Spleen (tissue), 11 donors: Measurements from ENCODE around the gene MAN1C1. TPM values are rescaled to one million over a fixed set of nuclear protein-coding genes. Genes with fewer than 3 reads are reported as not detected.

Source experiments
- DNase-seq: peaks from one replicate; pipeline ENCODE4 v3.0.0-alpha.2; 2020
- H3K27ac ChIP-seq, 8 donors: fragments of 200-600 bp; sonication (generic) in 7 of 8; 1 replicate in 4 of 8; 2 replicates in 4 of 8; pipeline versions ENCODE4 v1.5.0 to v1.8.0; 2016 to 2021; ENCODE audit warnings: inconsistent platforms in 4 of 8, mild to moderate bottlenecking in 4 of 8, moderate library complexity in 1 of 8
- H3K27me3 ChIP-seq, 7 donors: fragments of 200-600 bp; sonication (generic) in 6 of 7; replicated peaks in 1 of 7; 1 replicate in 4 of 7; 2 replicates in 3 of 7; pipeline versions ENCODE4 v1.5.0 to v1.8.0; 2016 to 2021; ENCODE audit warnings: inconsistent platforms in 3 of 7, mild to moderate bottlenecking in 1 of 7
- H3K36me3 ChIP-seq, 6 donors: fragments of 200-600 bp; sonication (generic) in 5 of 6; 1 replicate in 4 of 6; 2 replicates in 2 of 6; pipeline versions ENCODE4 v1.5.0 to v1.8.0; 2016 to 2021; ENCODE audit warnings: inconsistent platforms in 2 of 6
- H3K4me1 ChIP-seq, 6 donors: fragments of 200-600 bp; sonication (generic) in 5 of 6; 1 replicate in 3 of 6; 2 replicates in 3 of 6; pipeline versions ENCODE4 v1.5.0 to v1.8.0; 2016 to 2021; ENCODE audit warnings: inconsistent platforms in 3 of 6
- H3K4me3 ChIP-seq, 8 donors: fragments of 200-600 bp; sonication (generic) in 7 of 8; 1 replicate in 4 of 8; 2 replicates in 4 of 8; pipeline versions ENCODE4 v1.5.0 to v1.8.0; 2016 to 2021; ENCODE audit warnings: inconsistent platforms in 4 of 8, mild to moderate bottlenecking in 4 of 8, moderate library complexity in 2 of 8
- H3K9me3 ChIP-seq, 8 donors: fragments of 200-600 bp; sonication (generic) in 7 of 8; 1 replicate in 4 of 8; 2 replicates in 4 of 8; pipeline versions ENCODE4 v1.5.0 to v1.8.0; 2016 to 2021; ENCODE audit warnings: inconsistent platforms in 4 of 8
- CTCF ChIP-seq, 11 experiments: fragments of 200-600 bp in 7 of 11; fragments of 450-650 bp in 4 of 11; sonication (generic) in 4 of 11; IDR thresholded peaks in 8 of 11; conservative IDR thresholded peaks in 3 of 11; 1 replicate in 7 of 11; 2 replicates in 4 of 11; pipeline versions ENCODE4 v1.4.0 to v1.8.0; 2016 to 2021; ENCODE audit warnings: antibody characterized with exemption in 11 of 11, inconsistent platforms in 4 of 11, mild to moderate bottlenecking in 1 of 11
- POLR2A ChIP-seq, 3 donors: fragments of 450-650 bp; IDR thresholded peaks; one replicate each; pipeline ENCODE4 v1.5.1; 2017; ENCODE audit warnings: antibody characterized with exemption in 3 of 3, mild to moderate bottlenecking in 1 of 3
- POLR2AphosphoS5 ChIP-seq, 3 donors: sonication (generic); formaldehyde crosslinking; IDR thresholded peaks; one replicate each; pipeline ENCODE4 v1.5.1; 2017; ENCODE audit warnings: antibody characterized with exemption in 3 of 3
- WGBS, 5 donors: extraction: QIAGEN DNeasy Blood & Tissue Kit in 3 of 5; methylation state at CpG; one replicate each; pipeline versions ENCODE4 v1.1.5 to v1.1.7; 2013 to 2018; 5-methylcytosine and 5-hydroxymethylcytosine counted together
- intact Hi-C: fragments of 100-400 bp; cut with DNase I; formaldehyde crosslinking; loops from one replicate; pipeline ENCODE4 v1.15.0; 2023; ENCODE audit warnings: low total_unique reads
- polyA plus RNA-seq, 3 donors: library from polyadenylated mRNA; stranded (reverse); fragments of 200-250 nt; gene quantifications; one replicate each; pipeline ENCODE4 v1.2.1, GENCODE V29; 2013
- total RNA-seq, 7 donors: library from RNA; depleted of rRNA in 3 of 7; stranded (reverse); fragments of >200 nt in 3 of 7; fragmentation: NEBNext Ultra II Directional in 4 of 7; extraction: Animal tissue kit (Norgen Biotek cat#: 25700) in 4 of 7; gene quantifications; one replicate each; pipeline versions ENCODE4 v1.1.0 to v1.2.1, GENCODE V29; 2016 to 2021
- donor health status: healthy with polysubstance abuse.
- donor health status: DM: no; HTN: no; CAD: no; lungs with moderate emphysema.
- donor health status: DM: no; HTN: no; CAD: no.
- donor health status: Bipolar disorder and iron deficiency.
- donor health status: healthy.
- donor health status: DM: no; HTN: no; CAD: no.
- donor health status: DM: yes; HTN: yes; CAD: no.

The MAN1C1 gene
- total and polyA plus RNA-seq, 10 donors: 4.6 to 54.3 (median 41.1) TPM

DNA sequence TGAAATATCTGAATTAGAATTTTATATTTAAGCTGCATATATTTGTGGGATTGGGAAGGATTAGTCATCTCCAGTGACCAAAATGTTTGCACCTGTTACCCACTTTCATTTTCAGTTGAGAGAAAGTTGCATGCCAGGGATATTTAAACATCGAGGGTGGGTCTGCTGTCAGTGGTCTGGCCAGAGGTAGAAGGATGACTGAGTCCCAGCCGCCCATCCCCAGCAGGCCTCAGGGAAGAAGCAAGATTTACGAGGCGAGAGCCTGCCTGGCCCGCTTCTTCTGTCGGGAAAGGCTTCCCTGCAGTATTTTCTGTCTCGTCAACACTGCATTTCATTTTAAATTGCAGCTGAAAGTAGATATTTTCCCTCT lies 1.4 kb upstream of the MAN1C1 start:
- no peak overlapping the region for H3K4me3 ChIP-seq
- peak overlapping the region in 5 of 8 donors; percentile 71 to 91 (median 83) for H3K27ac ChIP-seq
- H3K4me1 ChIP-seq: peaks cover 17 to 68% (median 51%) of the 10 kb centered on the region in 6 donors
- no peak for DNase-seq
- H3K27me3 ChIP-seq: peaks cover 0 to 21% (median 0%) of the 10 kb centered on the region in 7 donors
- 65 to 76% (median 71%) methylated on average over 7 of the region's 7 CpGs for WGBS, 5 donors
- no peaks in the 10 kb centered on the region for H3K9me3 ChIP-seq
- intact Hi-C loops: no loop called here
- H3K36me3 ChIP-seq: no peaks in the 10 kb centered on the region
- TF ChIP-seq POLR2A (IDR thresholded peaks at IDR 0.05): no peak
- TF ChIP-seq POLR2AphosphoS5 (IDR thresholded peaks at IDR 0.05): no peak

DNA sequence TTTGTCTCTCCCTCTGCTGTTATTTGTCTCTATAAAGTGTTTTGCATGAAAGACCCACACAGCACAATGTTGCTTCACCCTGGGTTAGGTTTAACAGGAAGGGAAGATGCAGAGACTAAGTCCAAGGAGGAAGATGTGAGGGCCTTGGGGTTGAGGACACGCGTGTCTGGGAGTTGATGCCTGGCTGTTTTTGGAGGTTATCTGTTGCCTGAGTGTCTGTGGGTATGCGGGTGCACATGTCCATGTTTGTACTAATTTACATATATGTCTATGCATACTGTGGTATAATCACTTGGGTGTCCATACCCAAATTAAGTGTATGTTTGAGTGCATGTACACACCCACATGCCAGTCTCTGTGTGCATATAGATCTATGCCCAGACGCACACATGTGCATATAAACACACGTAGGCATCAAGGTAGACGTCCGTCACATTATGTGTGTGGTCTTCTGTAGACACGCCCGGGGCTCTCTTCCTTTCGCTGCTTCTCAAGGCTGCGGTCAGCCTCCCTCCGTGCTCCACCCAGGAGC lies 962 bp upstream of the MAN1C1 start:
- no peak for DNase-seq

DNA sequence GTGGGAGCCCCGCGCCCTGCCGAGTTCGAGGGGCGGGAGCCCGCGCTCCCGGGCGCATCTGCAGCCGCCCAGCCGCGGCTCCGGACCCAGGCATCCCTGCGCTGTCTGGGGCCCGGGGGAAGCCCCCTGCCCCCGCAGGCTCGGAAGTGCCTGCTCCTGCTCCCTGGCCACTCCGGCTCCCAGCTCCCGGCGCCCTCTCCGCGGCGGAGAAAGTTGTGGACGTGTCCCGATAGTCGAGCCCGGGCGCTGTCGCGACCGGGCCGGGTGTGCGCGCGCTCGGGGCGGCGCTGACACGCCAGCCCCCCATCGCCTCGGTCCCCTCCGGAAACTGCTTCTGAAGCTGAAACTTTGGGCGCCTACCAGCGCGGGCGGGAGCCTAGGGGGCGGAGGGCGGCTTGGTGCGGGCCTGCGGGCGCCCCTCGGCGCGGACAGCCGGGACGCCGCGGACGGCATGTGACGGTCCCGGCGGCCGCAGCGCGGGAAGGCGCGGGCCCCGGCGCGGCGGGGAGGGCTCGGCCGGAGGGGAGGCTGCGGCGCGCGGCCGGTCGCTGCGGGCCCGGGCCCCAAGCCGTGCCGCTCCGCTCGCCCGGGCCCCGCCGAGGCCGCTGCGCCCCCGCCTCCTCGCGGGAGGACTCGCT lies 515 bp downstream of the MAN1C1 start:
- whole genome bisulfite sequencing, 5 donors: 0 to 4% (median 0%) methylated on average over 5 to 94 of the region's 94 CpGs
- Histone ChIP-seq H3K27ac (peak overlapping the region; percentile 48 to 91 (median 78)), H3K4me3 (peak overlapping the region; percentile 58 to 98 (median 91)), H3K9me3 (no peaks in the 10 kb centered on the region), H3K36me3 (no peaks in the 10 kb centered on the region), H3K4me1 (peaks cover 25 to 73% (median 58%) of the 10 kb centered on the region in 6 donors), H3K27me3 (peaks cover 0 to 14% (median 0%) of the 10 kb centered on the region in 7 donors)
- DNase-seq: peak; percentile 86
- intact Hi-C loops: no loop called here
- TF ChIP-seq CTCF (IDR thresholded peaks at IDR 0.05 in 8 of 11, conservative IDR thresholded peaks at IDR 0.05 in 3 of 11) (no peak), POLR2A (IDR thresholded peaks at IDR 0.05) (no peak)

More for the DNA sequence above, 962 bp upstream of the MAN1C1 start:
- TF ChIP-seq CTCF (IDR thresholded peaks at IDR 0.05 in 8 of 11, conservative IDR thresholded peaks at IDR 0.05 in 3 of 11) (no peak), POLR2AphosphoS5 (IDR thresholded peaks at IDR 0.05) (no peak), POLR2A (IDR thresholded peaks at IDR 0.05) (no peak)
- Histone ChIP-seq H3K27ac (peak overlapping the region; percentile 63 to 91 (median 77)), H3K27me3 (peaks cover 0 to 19% (median 0%) of the 10 kb centered on the region in 7 donors), H3K4me3 (peak overlapping the region; percentile 44 to 98 (median 76)), H3K4me1 (peaks cover 17 to 68% (median 51%) of the 10 kb centered on the region in 6 donors), H3K36me3 (no peaks in the 10 kb centered on the region), H3K9me3 (no peaks in the 10 kb centered on the region)
- intact Hi-C loops: no loop called here
- WGBS, 5 donors: 12 to 19% (median 14%) methylated on average over 11 to 12 of the region's 12 CpGs

DNA sequence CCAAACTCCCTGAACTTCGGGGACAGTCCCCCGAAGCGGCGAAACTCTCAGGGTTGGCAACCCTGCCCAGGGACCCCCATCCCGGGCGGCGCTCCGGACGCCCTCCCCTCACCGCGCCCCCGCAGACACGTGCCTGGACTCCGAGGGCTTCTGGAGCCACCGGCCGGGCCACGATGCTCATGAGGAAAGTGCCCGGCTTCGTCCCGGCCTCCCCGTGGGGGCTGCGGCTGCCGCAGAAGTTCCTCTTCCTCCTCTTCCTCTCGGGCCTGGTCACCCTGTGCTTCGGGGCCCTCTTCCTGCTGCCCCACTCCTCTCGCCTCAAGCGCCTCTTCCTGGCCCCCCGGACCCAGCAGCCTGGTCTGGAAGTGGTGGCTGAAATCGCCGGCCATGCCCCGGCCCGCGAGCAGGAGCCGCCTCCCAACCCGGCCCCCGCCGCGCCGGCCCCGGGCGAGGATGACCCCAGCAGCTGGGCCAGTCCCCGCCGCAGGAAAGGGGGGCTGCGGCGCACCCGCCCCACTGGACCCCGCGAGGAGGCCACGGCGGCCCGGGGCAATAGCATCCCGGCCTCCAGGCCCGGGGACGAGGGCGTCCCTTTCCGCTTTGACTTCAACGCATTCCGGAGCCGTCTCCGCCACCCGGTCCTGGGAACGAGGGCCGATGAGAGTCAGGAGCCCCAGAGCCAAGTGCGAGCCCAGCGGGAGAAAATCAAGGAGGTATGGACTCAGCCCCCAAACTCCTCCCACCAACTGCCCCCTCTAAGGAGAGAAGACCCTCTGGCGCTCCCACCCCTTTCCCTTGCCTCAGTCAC lies 1.2 kb downstream of the MAN1C1 start:
- H3K27ac ChIP-seq: peak overlapping the region; percentile 48 to 91 (median 76)
- DNase-seq: peak; percentile 87
- peak overlapping the region; percentile 58 to 98 (median 91) for H3K4me3 ChIP-seq
- intact Hi-C loops: no loop called here
- WGBS, 5 donors: 4 to 20% (median 9%) methylated on average over 31 to 66 of the region's 66 CpGs
- H3K9me3 ChIP-seq: no peaks in the 10 kb centered on the region
- peaks cover 25 to 80% (median 62%) of the 10 kb centered on the region in 6 donors for H3K4me1 ChIP-seq
- peaks cover 0 to 14% (median 0%) of the 10 kb centered on the region in 7 donors for H3K27me3 ChIP-seq
- no peaks in the 10 kb centered on the region for H3K36me3 ChIP-seq
- TF ChIP-seq CTCF (IDR thresholded peaks at IDR 0.05 in 8 of 11, conservative IDR thresholded peaks at IDR 0.05 in 3 of 11): no peak
- peak in 2 of 3 donors; percentile 20 to 59 for TF ChIP-seq POLR2AphosphoS5 (IDR thresholded peaks at IDR 0.05)
